TTC549 (cell line): ENCODE measurements around the gene PTPN18.
"Not testable (repeated sequence)": the region's sequence is repeated elsewhere in the genome, so short reads cannot be mapped to it uniquely, and the experiment has no call there.

Experiments used
- FAIRE-seq: peaks from 2 replicates; lab custom pipeline; 2012; peaks lifted over from hg19 to GRCh38; lab: Jason Lieb, UNC

Gene PTPN18

DNA sequence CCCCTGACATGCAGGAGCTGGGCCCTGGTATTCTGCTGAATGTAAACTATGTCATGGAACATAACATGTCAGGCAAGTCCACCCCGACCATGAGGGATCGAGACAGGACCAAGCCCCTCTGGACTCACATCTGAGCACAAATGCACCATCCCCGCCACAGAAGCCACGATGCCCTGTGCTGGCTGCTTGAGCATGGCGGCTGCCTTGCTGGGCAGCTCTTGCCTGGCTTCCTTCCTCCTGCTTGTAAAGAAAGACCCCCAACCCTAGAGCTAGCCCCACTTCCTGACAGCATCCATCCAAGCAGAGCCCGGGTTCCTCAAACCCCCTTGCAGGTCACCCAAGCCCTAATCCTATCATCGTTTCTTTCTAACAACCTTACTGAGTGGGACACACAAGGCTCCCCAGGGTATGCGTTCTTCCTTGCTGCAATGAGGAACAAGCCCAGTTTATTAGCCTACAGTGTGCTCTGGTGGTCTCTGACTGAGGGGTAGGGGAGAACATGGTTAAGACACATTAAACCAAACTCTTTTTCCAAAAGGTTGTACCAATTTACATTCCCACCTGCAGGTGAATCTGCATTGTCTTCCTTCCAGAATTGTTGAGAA lies 26.6 kb downstream of the PTPN18 start:
- no peak for FAIRE-seq

GRCh38 chr2:130385709-130386108 lies 29.9 kb downstream of the PTPN18 start:
- FAIRE-seq: no peak

- no peak for FAIRE-seq
Measured at GRCh38 chr2:130387071-130387400, 31.2 kb downstream of the PTPN18 start.

- FAIRE-seq: no peak
Measured at GRCh38 chr2:130387804-130388203, 31.9 kb downstream of the PTPN18 start.

DNA sequence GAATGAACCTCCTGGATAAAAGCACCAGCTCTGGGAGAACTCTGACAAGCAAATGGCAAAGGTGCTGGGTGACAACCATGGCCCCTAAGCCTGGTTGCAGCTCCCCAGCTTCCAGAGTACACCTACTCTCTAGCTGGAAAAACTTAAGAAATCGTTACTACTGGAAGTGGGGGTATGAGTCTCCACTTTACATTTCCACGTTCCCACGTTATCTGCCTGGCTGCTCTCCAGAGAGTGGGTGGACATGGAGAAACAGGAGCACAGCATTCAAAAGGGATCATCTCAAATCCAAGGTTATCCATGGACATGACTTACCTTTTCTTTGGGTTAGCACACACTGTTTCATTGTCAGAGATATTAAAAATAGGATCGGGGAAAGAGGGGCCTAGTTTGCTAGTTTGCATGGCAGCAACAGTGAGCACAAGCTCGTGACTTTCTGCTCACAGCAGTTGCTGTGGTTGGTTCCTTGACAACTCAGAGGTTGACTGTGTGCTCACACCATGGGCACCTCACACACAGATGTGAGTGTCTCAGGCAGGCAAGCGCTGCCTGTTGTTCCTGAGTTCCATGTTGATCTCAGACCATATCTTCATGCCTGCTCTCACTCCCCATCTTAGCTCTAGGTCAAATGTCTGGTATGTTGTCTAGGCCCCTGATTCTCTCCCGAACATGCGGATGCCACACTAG lies 32.5 kb downstream of the PTPN18 start:
- FAIRE-seq: no peak

GRCh38 chr2:130389358-130389757 lies 33.5 kb downstream of the PTPN18 start:
- FAIRE-seq: no peak

DNA sequence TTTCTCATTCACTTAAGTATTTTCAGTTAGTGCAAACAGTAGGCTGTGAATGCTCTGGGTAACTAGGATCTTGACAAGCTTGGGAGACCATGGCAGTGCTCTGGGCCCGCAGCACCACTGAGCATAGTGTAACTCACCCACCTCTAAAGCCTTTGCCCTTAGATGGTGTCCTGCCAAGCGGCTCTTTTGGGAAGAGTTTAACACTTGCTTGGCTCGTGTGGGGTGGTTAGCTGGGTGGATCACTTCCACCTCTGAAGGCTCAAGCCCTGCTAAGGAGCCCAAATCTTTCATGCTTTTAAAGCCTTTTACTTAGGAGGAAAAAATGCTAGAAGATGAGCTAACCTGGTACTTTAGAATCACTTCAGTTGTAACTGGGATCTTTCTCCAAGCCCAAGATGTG lies 33.9 kb downstream of the PTPN18 start:
- FAIRE-seq: no peak

DNA sequence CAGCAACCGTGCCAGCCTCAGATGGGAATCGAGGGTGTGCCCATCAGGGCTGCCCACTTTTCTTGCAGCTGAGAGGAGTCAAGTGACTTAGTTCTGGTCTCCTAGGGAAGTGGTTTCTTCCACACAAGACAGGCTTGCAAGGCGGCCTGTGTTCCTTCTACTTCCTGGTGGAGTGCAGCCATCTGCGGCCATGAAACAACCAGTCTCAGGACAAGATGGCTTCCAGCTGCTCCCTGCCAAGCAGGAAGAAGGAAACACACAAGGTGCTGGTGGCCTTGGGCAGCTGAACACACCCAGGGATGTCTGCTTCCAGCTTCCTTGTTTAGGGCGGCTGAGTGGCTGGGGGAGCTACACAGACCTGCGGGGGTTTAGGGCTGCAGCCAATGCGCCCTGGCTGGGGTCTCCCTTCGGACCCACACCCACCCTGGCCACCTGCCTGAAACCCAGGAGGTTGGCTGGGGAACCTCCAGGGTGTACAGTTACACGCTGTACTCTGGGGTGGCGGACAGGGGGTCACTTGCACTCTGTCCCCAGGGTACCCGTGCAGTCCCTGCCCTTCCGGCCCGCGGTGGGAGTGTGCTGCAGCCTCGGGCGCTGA lies 34.7 kb downstream of the PTPN18 start:
- FAIRE-seq: no peak

DNA sequence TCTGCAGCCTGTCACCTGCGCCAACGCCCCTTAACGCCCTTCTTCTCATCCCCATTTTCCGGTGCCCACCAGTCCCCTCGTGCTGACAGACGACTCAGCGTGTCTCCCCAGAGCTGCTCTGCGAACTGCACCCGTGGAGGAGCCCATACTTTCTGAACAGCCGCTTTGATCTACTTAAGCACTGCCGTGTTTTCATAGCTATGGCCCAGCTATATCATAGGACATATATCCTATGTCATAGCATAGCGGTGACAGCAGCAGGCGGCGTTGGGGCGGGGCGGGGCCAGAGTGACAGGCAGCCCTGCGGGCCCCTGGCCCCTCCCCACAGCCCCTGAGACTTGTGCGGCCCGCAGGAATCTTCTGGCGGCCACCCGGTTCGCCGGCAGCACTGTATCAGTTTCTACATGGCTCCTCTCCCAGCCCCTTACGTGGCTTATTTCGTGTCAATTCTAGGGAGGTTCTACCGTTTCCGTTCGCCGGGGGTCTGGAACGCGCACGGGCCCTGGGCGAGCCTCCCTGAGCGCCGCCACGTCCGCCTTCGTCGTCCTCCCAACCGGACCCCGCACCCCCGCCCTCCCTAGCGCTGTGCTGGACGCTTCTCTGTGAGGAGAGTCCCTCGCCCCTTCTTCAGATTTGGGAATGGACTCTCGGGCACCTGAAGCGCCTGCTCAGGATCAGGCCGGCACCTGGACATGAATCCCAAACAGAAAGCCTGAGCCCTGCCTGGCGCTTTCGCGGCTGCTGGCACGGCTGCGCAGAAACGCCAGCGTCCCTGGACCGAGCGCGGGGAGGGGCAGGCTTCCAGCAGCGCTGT lies 35.4 kb downstream of the PTPN18 start:
- no peak for FAIRE-seq

DNA sequence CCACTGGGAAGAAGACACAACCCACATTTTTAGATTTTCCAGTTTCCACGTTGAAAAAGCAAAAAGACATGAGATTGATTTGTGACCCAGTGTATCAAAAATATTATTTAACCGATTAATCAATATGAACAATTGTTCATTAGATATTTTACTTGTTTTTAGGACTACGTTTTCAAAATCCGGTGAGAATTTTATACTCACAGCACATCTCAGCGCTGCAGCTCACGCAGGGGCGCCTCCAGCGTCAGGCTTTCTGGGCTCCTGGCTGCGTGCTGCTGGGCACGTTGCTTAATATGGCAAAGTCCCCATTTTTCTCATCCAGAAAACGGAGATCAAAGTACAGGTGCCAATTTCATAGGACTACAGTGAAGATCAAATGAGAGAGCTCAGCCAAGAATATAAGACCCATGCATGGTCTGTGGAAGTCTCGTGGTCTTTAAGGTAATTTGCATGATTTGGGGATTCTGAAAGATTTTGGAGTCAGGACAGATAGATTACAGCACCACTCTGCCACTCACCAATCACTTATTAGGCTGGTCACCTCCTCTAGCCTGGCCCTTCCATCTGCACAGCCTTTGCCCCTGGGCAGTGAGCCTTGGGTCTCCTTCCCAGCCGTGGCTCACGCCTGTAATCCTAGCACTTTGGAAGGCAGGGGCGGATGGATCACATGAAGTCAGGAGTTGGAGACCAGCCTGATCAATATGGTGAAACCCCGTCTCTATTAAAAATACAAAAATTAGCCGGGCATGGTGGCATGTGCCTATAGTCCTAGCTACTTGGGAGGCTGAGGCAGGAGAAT lies 36.2 kb downstream of the PTPN18 start:
- FAIRE-seq: no peak

GRCh38 chr2:130393318-130393910 lies 37.6 kb downstream of the PTPN18 start:
- no peak for FAIRE-seq

GRCh38 chr2:130406280-130406679 lies 50.4 kb downstream of the PTPN18 start:
- not testable (repeated sequence) for FAIRE-seq

- FAIRE-seq: not testable (repeated sequence)
Measured at GRCh38 chr2:130416693-130417092, 60.8 kb downstream of the PTPN18 start.

DNA sequence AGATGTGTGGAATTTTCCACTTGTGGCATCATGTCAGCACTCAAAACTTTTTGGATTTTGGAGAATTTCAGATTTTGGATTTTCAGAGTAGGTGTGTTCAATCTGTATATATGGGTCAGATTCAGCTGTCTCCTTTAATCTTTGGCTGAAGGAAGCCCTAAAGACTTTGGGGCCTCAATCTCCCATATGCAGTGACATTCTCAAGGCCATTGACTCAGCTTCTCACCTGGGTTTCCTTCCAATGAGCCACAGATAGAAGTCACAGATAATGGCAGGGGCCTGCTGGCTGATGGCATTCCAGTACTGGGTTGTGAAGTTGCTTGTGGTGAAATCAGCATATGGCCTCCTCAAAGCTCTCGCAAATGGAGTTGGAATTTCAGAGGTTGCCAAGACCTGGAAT lies 63.0 kb downstream of the PTPN18 start:
- FAIRE-seq: not testable (repeated sequence)
